ENCODE results near the gene KCNQ2. TPM values are rescaled to one million over a fixed set of nuclear protein-coding genes. Genes with fewer than 3 reads are reported as not detected.

The KCNQ2 gene
- total RNA-seq, 2 experiments from 2014 or later, result 0.10 to 0.12 TPM

- Mint-ChIP-seq H3K4me3 (no peak overlapping the region), H3K27ac (no peak overlapping the region), H3K4me1 (peaks cover under 1% of the 10 kb centered on the region), H3K27me3 (peaks cover under 1% of the 10 kb centered on the region), H3K9me3 (peaks cover 4% of the 10 kb centered on the region), H3K36me3 (ENCODE audit: low read depth) (no peaks in the 10 kb centered on the region)
- ChIA-PET CTCF (interaction anchor here (0.5 kb wide), 1 partner anchor 85 kb away, joined by 3 read pairs; no protein-coding TSS in a partner anchor), POLR2A (no interaction called here)
- DNase-seq, result no peak
Measured at GRCh38 chr20:63447320-63447719, 25.1 kb downstream of the KCNQ2 start.

- Mint-ChIP-seq H3K27me3 (no peaks in the 10 kb centered on the region), H3K4me1 (peaks cover 9% of the 10 kb centered on the region), H3K36me3 (ENCODE audit: low read depth) (no peaks in the 10 kb centered on the region), H3K27ac (no peak overlapping the region), H3K9me3 (peaks cover 4% of the 10 kb centered on the region), H3K4me3 (no peak overlapping the region)
- CTCF ChIA-PET, result no interaction called here
- DNase-seq, result no peak
- POLR2A ChIA-PET, result interaction anchor here (0.6 kb wide), 1 partner anchor 31 kb away, joined by 13 read pairs; no protein-coding TSS in a partner anchor
Measured at GRCh38 chr20:63446216-63447024, 26.0 kb downstream of the KCNQ2 start.

GRCh38 chr20:63445075-63445734 lies 27.2 kb downstream of the KCNQ2 start:
- Mint-ChIP-seq H3K36me3 (ENCODE audit: low read depth) (no peaks in the 10 kb centered on the region), H3K4me1 (peaks cover 14% of the 10 kb centered on the region), H3K27me3 (peaks cover 2% of the 10 kb centered on the region), H3K4me3 (no peak overlapping the region), H3K9me3 (peaks cover 4% of the 10 kb centered on the region), H3K27ac (no peak overlapping the region)
- ChIA-PET POLR2A (interaction anchor here (0.6 kb wide), 1 partner anchor 32 kb away, joined by 13 read pairs; no protein-coding TSS in a partner anchor), CTCF (no interaction called here)
- DNase-seq, result no peak

- POLR2A ChIA-PET, result no interaction called here
- H3K27me3 Mint-ChIP-seq, result peaks cover 2% of the 10 kb centered on the region
- no peak overlapping the region for H3K4me3 Mint-ChIP-seq
- no peaks in the 10 kb centered on the region for H3K36me3 Mint-ChIP-seq (ENCODE audit: low read depth)
- peaks cover 14% of the 10 kb centered on the region for H3K4me1 Mint-ChIP-seq
- peaks cover 4% of the 10 kb centered on the region for H3K9me3 Mint-ChIP-seq
- DNase-seq, result no peak
- no peak overlapping the region for H3K27ac Mint-ChIP-seq
- CTCF ChIA-PET, result no interaction called here
Measured at GRCh38 chr20:63444548-63444947, 27.9 kb downstream of the KCNQ2 start.

- H3K4me1 Mint-ChIP-seq, result peaks cover 14% of the 10 kb centered on the region
- H3K9me3 Mint-ChIP-seq, result peaks cover 4% of the 10 kb centered on the region
- no peak overlapping the region for H3K4me3 Mint-ChIP-seq
- no peak overlapping the region for H3K27ac Mint-ChIP-seq
- peaks cover 2% of the 10 kb centered on the region for H3K27me3 Mint-ChIP-seq
- no peak for DNase-seq
- ChIA-PET POLR2A (no interaction called here), CTCF (no interaction called here)
- H3K36me3 Mint-ChIP-seq (ENCODE audit: low read depth), result no peaks in the 10 kb centered on the region
Measured at GRCh38 chr20:63443606-63444395, 28.7 kb downstream of the KCNQ2 start.

- H3K4me3 Mint-ChIP-seq, result no peak overlapping the region
- peaks cover 3% of the 10 kb centered on the region for H3K27me3 Mint-ChIP-seq
- no peaks in the 10 kb centered on the region for H3K36me3 Mint-ChIP-seq (ENCODE audit: low read depth)
- POLR2A ChIA-PET, result no interaction called here
- H3K4me1 Mint-ChIP-seq, result peaks cover 14% of the 10 kb centered on the region
- DNase-seq, result peak; percentile 53
- H3K9me3 Mint-ChIP-seq, result peaks cover 4% of the 10 kb centered on the region
- no peak overlapping the region for H3K27ac Mint-ChIP-seq
- CTCF ChIA-PET, result interaction anchor here (0.5 to 1.4 kb wide), 4 partner anchors 10 to 708 kb away, joined by 3 read pairs; no protein-coding TSS in a partner anchor
Measured at GRCh38 chr20:63442100-63442493, 30.4 kb downstream of the KCNQ2 start.

- CTCF ChIA-PET, result interaction anchor here (0.5 to 1.4 kb wide), 6 partner anchors 11 to 707 kb away, joined by 3 read pairs; no protein-coding TSS in a partner anchor
- Mint-ChIP-seq H3K4me1 (peaks cover 14% of the 10 kb centered on the region), H3K27ac (peak overlapping the region; percentile 74), H3K9me3 (peaks cover 4% of the 10 kb centered on the region), H3K27me3 (peaks cover 5% of the 10 kb centered on the region), H3K4me3 (no peak overlapping the region), H3K36me3 (ENCODE audit: low read depth) (no peaks in the 10 kb centered on the region)
- peak; percentile 22 for DNase-seq
- POLR2A ChIA-PET, result no interaction called here
Measured at GRCh38 chr20:63441136-63442099, 31.0 kb downstream of the KCNQ2 start.

- H3K27me3 Mint-ChIP-seq, result peaks cover 10% of the 10 kb centered on the region
- ChIA-PET CTCF (interaction anchor here (0.5 kb wide), 1 partner anchor 86 kb away, joined by 3 read pairs; no protein-coding TSS in a partner anchor), POLR2A (interaction anchor here (0.6 kb wide), 1 partner anchor 516 kb away, joined by 3 read pairs; the partner anchor contains the start of gene UCKL1)
- no peak overlapping the region for H3K4me3 Mint-ChIP-seq
- H3K27ac Mint-ChIP-seq, result no peak overlapping the region
- no peak for DNase-seq
- H3K36me3 Mint-ChIP-seq (ENCODE audit: low read depth), result no peaks in the 10 kb centered on the region
- peaks cover 14% of the 10 kb centered on the region for H3K4me1 Mint-ChIP-seq
- peaks cover 4% of the 10 kb centered on the region for H3K9me3 Mint-ChIP-seq
Measured at GRCh38 chr20:63440366-63440955, 32.0 kb downstream of the KCNQ2 start.

GRCh38 chr20:63439866-63440265 lies 32.6 kb downstream of the KCNQ2 start:
- Mint-ChIP-seq H3K27me3 (peaks cover 10% of the 10 kb centered on the region), H3K9me3 (peaks cover 4% of the 10 kb centered on the region), H3K4me3 (no peak overlapping the region), H3K36me3 (ENCODE audit: low read depth) (no peaks in the 10 kb centered on the region), H3K4me1 (peaks cover 17% of the 10 kb centered on the region), H3K27ac (no peak overlapping the region)
- ChIA-PET CTCF (no interaction called here), POLR2A (interaction anchor here (0.6 kb wide), 1 partner anchor 516 kb away, joined by 3 read pairs; the partner anchor contains the start of gene UCKL1)
- no peak for DNase-seq

GRCh38 chr20:63438121-63438520 lies 34.3 kb downstream of the KCNQ2 start:
- H3K4me3 Mint-ChIP-seq, result no peak overlapping the region
- DNase-seq, result no peak
- H3K27ac Mint-ChIP-seq, result no peak overlapping the region
- H3K27me3 Mint-ChIP-seq, result peaks cover 10% of the 10 kb centered on the region
- H3K9me3 Mint-ChIP-seq, result peaks cover 3% of the 10 kb centered on the region
- POLR2A ChIA-PET, result no interaction called here
- peaks cover 28% of the 10 kb centered on the region for H3K4me1 Mint-ChIP-seq
- CTCF ChIA-PET, result no interaction called here
- no peaks in the 10 kb centered on the region for H3K36me3 Mint-ChIP-seq (ENCODE audit: low read depth)

GRCh38 chr20:63435552-63435951 lies 36.9 kb downstream of the KCNQ2 start:
- Mint-ChIP-seq H3K4me3 (no peak overlapping the region), H3K4me1 (peaks cover 13% of the 10 kb centered on the region), H3K27ac (no peak overlapping the region), H3K27me3 (peaks cover 8% of the 10 kb centered on the region), H3K9me3 (peaks cover 3% of the 10 kb centered on the region), H3K36me3 (ENCODE audit: low read depth) (no peaks in the 10 kb centered on the region)
- no peak for DNase-seq
- CTCF ChIA-PET, result interaction anchor here (0.6 kb wide), 1 partner anchor 267 kb away, joined by 3 read pairs; no protein-coding TSS in a partner anchor
- POLR2A ChIA-PET, result no interaction called here

Measured in activated CD4-positive, alpha-beta T cell treated with anti-CD3 and anti-CD28 coated beads, Interleukin-2, amount 10 ng/mL, durations not matched to agents 7 days and 5 days (primary cell).